LoVo (cell line): ENCODE measurements around the gene GRID2IP.
"Not testable (repeated sequence)": the region's sequence is repeated elsewhere in the genome, so short reads cannot be mapped to it uniquely, and the experiment has no call there.

Experiments used
- DNase-seq: peaks from one replicate; pipeline ENCODE4 v3.0.0-alpha.2; 2016; ENCODE audit warnings: low spot score

The GRID2IP gene

GRCh38 chr7:6551016-6551511 lies at the start of gene GRID2IP:
Gene GRID2IP (minus strand): TSS chr7:6551461. CDS start chr7:6551436, 25 bp downstream.
- no peak for DNase-seq

GRCh38 chr7:6600093-6600492 lies 48.8 kb upstream of the GRID2IP start:
- DNase-seq = no peak

GRCh38 chr7:6590645-6591110 lies 39.4 kb upstream of the GRID2IP start:
- DNase-seq = no peak

- peak; percentile 94 for DNase-seq
Measured at GRCh38 chr7:6589829-6590644, 38.8 kb upstream of the GRID2IP start, which contains the start of gene INTS15. Gene INTS15 (plus strand): TSS chr7:6590021. CDS start chr7:6590284, 263 bp downstream.

- DNase-seq = no peak
Measured at GRCh38 chr7:6589151-6589828, 38.0 kb upstream of the GRID2IP start.

GRCh38 chr7:6588566-6588965 lies 37.3 kb upstream of the GRID2IP start:
- DNase-seq = no peak

GRCh38 chr7:6585746-6586432 lies 34.6 kb upstream of the GRID2IP start:
- DNase-seq = not testable (repeated sequence)

- DNase-seq = no peak
Measured at GRCh38 chr7:6579446-6579845, 28.2 kb upstream of the GRID2IP start.

GRCh38 chr7:6578114-6579084 lies 27.1 kb upstream of the GRID2IP start:
- DNase-seq = no peak

GRCh38 chr7:6577369-6578113 lies 26.3 kb upstream of the GRID2IP start, which contains the start of gene ZDHHC4:
Gene ZDHHC4 (plus strand): TSS chr7:6577454. CDS start chr7:6580562, 3,108 bp downstream.
- DNase-seq = peak; percentile 93

GRCh38 chr7:6576867-6577368 lies 25.7 kb upstream of the GRID2IP start:
- not testable (repeated sequence) for DNase-seq

- no peak for DNase-seq
Measured at GRCh38 chr7:6576024-6576866, 25.0 kb upstream of the GRID2IP start.

GRCh38 chr7:6575281-6576023 lies 24.2 kb upstream of the GRID2IP start:
- no peak for DNase-seq

- no peak for DNase-seq
Measured at GRCh38 chr7:6571160-6571779, 20.0 kb upstream of the GRID2IP start.

- DNase-seq = no peak
Measured at GRCh38 chr7:6567886-6568285, 16.6 kb upstream of the GRID2IP start.

GRCh38 chr7:6565655-6566054 lies 14.4 kb upstream of the GRID2IP start:
- no peak for DNase-seq

- DNase-seq = no peak
Measured at GRCh38 chr7:6563936-6564770, 12.9 kb upstream of the GRID2IP start.
